Lung (tissue), 12 donors: ENCODE measurements around the gene THEMIS. TPM values are rescaled to one million over a fixed set of nuclear protein-coding genes. Genes with fewer than 3 reads are reported as not detected.
"Not testable (repeated sequence)": the region's sequence is repeated elsewhere in the genome, so short reads cannot be mapped to it uniquely, and the experiment has no call there.

ENCODE experiments used
- ATAC-seq: fragments of 200-7000 bp; cut with Tn5 transposase; one replicate; pipeline ENCODE4 v1.9.1; 2020; ENCODE audit warnings: moderate number of reproducible peaks; ENCODE audit not compliant: insufficient read depth, low FRiP score
- DNase-seq, 3 donors: peaks; one replicate each; pipeline ENCODE4 v3.0.0-alpha.2; 2013 to 2017
- H3K27ac ChIP-seq, 2 donors: one replicate each; pipeline ENCODE4 v1.5.1; 2013; ENCODE audit warnings: mild to moderate bottlenecking in 2 of 2, moderate library complexity in 2 of 2, control low read depth in 1 of 2, inconsistent platforms in 1 of 2, low read depth in 1 of 2, low read length in 1 of 2
- H3K27me3 ChIP-seq, 3 donors: one replicate each; pipeline ENCODE4 v1.5.1; 2013; ENCODE audit warnings: low read length in 2 of 3; ENCODE audit not compliant: control insufficient read depth in 3 of 3, insufficient read depth in 3 of 3
- H3K36me3 ChIP-seq, 4 donors: one replicate each; pipeline ENCODE4 v1.5.1; 2013; ENCODE audit warnings: low read length in 4 of 4, mild to moderate bottlenecking in 1 of 4, moderate library complexity in 1 of 4; ENCODE audit not compliant: control insufficient read depth in 4 of 4, insufficient read depth in 4 of 4
- H3K4me1 ChIP-seq, 5 donors: one replicate each; pipeline ENCODE4 v1.5.1; 2013; ENCODE audit warnings: low read length in 5 of 5, mild to moderate bottlenecking in 2 of 5, moderate library complexity in 1 of 5; ENCODE audit not compliant: control insufficient read depth in 5 of 5, insufficient read depth in 5 of 5
- H3K4me3 ChIP-seq: one replicate; pipeline ENCODE4 v1.5.1; 2013; ENCODE audit warnings: mild to moderate bottlenecking, control low read depth, moderate library complexity
- H3K9ac ChIP-seq, 2 donors: one replicate each; pipeline ENCODE4 v1.5.1; 2013; ENCODE audit warnings: low read length in 2 of 2, control low read depth in 1 of 2; ENCODE audit not compliant: insufficient read depth in 1 of 2
- H3K9me3 ChIP-seq, 4 donors: one replicate each; pipeline ENCODE4 v1.5.1; 2013; ENCODE audit warnings: low read length in 3 of 4, mild to moderate bottlenecking in 1 of 4, moderate library complexity in 1 of 4; ENCODE audit not compliant: control insufficient read depth in 4 of 4, insufficient read depth in 3 of 4
- CTCF ChIP-seq: IDR thresholded peaks from 2 replicates; pipeline ENCODE4 v1.5.1; 2012; ENCODE audit warnings: mild to moderate bottlenecking; ENCODE audit errors: control extremely low read depth, extremely low read depth
- WGBS, 2 donors: extraction: QIAGEN DNeasy Blood & Tissue Kit; methylation state at CpG; one replicate each; pipeline ENCODE4 v1.1.7; 2013; 5-methylcytosine and 5-hydroxymethylcytosine counted together
- polyA plus RNA-seq, 2 donors: library from polyadenylated mRNA; stranded (reverse); fragments of 200-250 nt; gene quantifications; one replicate each; pipeline ENCODE4 v1.2.1, GENCODE V29; 2013
- total RNA-seq, 2 donors: library from RNA; depleted of rRNA in 1 of 2; stranded (reverse); fragments of >200 nt in 1 of 2; gene quantifications; one replicate each; pipeline ENCODE4 v1.2.1, GENCODE V29; 2014 to 2021
- donor health status: control.
- donor health status: control.
- donor health status: Bipolar disorder and iron deficiency.
- donor health status: healthy.
- donor health status: DM: yes; HTN: yes; CAD: no.

THEMIS gene
- total and polyA plus RNA-seq, 4 donors: 0.22 to 0.86 (median 0.54) TPM

DNA sequence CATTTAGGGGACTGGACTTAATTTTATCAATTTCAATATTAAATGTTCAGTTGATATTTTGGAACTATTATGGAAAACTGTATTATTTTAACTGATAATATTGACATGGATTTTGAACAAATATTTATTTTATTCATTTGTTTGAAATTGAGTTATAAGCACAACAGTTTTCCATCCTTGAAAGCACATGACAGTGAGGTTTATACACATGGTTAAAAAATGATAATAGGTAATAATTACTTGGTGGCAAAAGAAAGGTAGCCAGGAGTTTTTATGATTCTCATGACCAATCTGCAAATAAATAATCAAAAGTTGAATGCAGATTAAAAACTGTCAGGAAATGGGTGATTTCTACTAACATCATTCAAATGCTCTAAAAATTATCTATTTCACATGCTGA, 210.3 kb downstream of the THEMIS start:
- no peak overlapping the region for H3K4me3 ChIP-seq
- no peak for ATAC-seq
- no peak overlapping the region for H3K9ac ChIP-seq
- TF ChIP-seq CTCF: no peak
- no peak overlapping the region for H3K27ac ChIP-seq
- no peaks in the 10 kb centered on the region for H3K27me3 ChIP-seq
- DNase-seq: no peak
- no peaks in the 10 kb centered on the region for H3K36me3 ChIP-seq
- H3K4me1 ChIP-seq: no peaks in the 10 kb centered on the region
- no peaks in the 10 kb centered on the region for H3K9me3 ChIP-seq

DNA sequence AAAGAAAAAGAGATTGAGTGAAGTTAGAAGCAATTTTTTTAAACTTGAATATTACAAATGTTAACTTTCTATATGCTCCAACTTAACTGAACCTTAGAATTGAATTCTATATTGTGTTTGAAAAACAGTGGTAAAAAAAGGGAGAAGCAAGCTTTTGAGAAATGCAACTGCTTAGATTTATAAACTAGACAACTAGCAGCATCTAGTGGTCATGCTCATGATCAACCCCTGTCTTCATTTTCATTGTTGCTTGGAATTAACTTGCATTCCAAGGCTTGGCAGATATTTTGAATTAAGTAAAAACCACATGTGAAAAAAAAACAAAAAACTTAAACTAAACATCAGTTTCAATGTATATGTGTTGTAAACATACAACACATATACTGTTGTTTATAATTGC, 210.8 kb downstream of the THEMIS start:
- Histone ChIP-seq H3K36me3 (no peaks in the 10 kb centered on the region), H3K27me3 (no peaks in the 10 kb centered on the region), H3K9ac (no peak overlapping the region), H3K4me3 (no peak overlapping the region), H3K27ac (no peak overlapping the region), H3K9me3 (no peaks in the 10 kb centered on the region), H3K4me1 (no peaks in the 10 kb centered on the region)
- ATAC-seq (no peak), DNase-seq (peak in 2 of 3 donors; percentile 34 to 46)
- TF ChIP-seq CTCF: no peak

DNA sequence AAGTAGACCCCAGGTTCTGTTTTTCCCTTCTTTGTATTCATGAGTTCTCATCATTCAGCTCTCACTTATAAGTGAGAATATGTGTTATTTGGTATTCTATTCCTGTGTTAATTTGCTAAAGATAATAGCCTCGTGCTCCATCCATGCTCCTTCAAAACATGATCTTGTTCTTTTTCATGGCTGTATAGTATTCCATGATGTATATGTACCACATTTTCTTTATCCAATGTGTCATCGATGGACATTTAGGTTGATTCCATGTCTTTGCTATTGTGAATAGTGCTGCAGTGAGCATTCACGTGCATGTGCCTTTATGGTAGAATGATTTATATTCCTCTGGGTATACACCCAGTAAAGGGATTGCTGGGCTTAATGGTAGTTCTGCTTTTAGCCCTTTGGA, 213.4 kb downstream of the THEMIS start:
- H3K9ac ChIP-seq, H3K27ac ChIP-seq, DNase-seq, H3K27me3 ChIP-seq, H3K4me3 ChIP-seq, H3K36me3 ChIP-seq, ATAC-seq, H3K4me1 ChIP-seq, H3K9me3 ChIP-seq: not testable (repeated sequence)
- 87 to 88% methylated on average over 3 of the region's 3 CpGs for WGBS, 2 donors

DNA sequence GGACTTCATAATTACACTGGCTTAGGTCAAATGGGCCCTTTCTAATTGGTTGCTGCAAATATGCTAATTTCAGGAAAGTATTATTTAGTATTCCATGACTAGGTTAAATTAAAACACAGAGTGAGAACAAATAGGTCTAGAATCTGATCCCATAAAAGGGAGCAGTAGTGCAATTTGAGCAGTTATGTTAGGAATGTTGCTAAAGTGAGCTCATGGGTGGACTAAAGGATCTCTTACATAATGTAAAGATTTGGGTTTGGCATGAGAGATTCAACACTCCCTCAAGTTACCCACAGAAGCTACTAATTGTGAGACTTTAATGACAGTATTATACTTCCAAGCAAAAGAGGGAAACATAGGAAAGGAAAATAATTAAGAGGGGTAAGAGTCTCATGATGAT, 214.8 kb downstream of the THEMIS start:
- Histone ChIP-seq H3K27ac (no peak overlapping the region), H3K36me3 (no peaks in the 10 kb centered on the region), H3K27me3 (no peaks in the 10 kb centered on the region), H3K9me3 (peaks cover 0 to 2% (median 0%) of the 10 kb centered on the region in 4 donors), H3K4me1 (no peaks in the 10 kb centered on the region), H3K4me3 (no peak overlapping the region), H3K9ac (no peak overlapping the region)
- no peak for DNase-seq
- TF ChIP-seq CTCF: no peak
- ATAC-seq: no peak
